HepG2 (cell line): ENCODE measurements around the gene HLA-DRB5. TPM values are rescaled to one million over a fixed set of nuclear protein-coding genes. Genes with fewer than 3 reads are reported as not detected.
A peak's percentile ranks its signal among the peaks of the same experiment; 100 is the strongest.

Source experiments
- ATAC-seq: fragments of 200-7000 bp; cut with Tn5 transposase; 3 replicates; pipeline ENCODE4 v1.9.1; 2020; ENCODE audit warnings: mild to moderate bottlenecking, moderate library complexity
- BruUV-seq: library from RNA; stranded (reverse); fragments of 400-500 nt; replicated peaks from 2 replicates; lab custom pipeline; 2021; lab: Mats Ljungman, UMichigan
- CTCF ChIA-PET: fragments of 300-600 bp; formaldehyde crosslinking; extraction: SDS; loops from one replicate; lab custom pipeline; 2021; ENCODE audit warnings: low total read pairs, inconsistent platforms, low intra/inter-chr PET ratio; lab: Yijun Ruan, JAX
- POLR2A ChIA-PET: fragments of 350-600 bp; sonication (Branson Sonifier 250); formaldehyde crosslinking; loops from one replicate; lab custom pipeline; 2020; ENCODE audit warnings: antibody characterized with exemption, inconsistent platforms; lab: Yijun Ruan, JAX
- DNase-seq: peaks from one replicate; pipeline ENCODE4 v3.0.0-alpha.2; 2015; ENCODE audit warnings: low spot score
- FAIRE-seq: peaks from 3 replicates; lab custom pipeline; 2011; peaks lifted over from hg19 to GRCh38; lab: Jason Lieb, UNC
- H2AFZ ChIP-seq: one replicate; pipeline ENCODE4 v1.6.1; 2011; ENCODE audit warnings: low read length, inconsistent platforms
- H3K27ac ChIP-seq: fragments of 300-600 bp; 3 replicates; pipeline ENCODE4 v1.8.0; 2011; ENCODE audit warnings: mixed run types, mild to moderate bottlenecking, mixed read lengths, low read length, inconsistent platforms; ENCODE audit not compliant: insufficient read depth; ENCODE audit errors: extremely low read length
- H3K27me3 ChIP-seq, 2 experiments: fragments of 200-600 bp in 1 of 2; 2 replicates in 1 of 2; 3 replicates in 1 of 2; pipeline versions ENCODE4 v1.6.0 to v1.8.0; 2011; ENCODE audit warnings: low read length in 2 of 2, mild to moderate bottlenecking in 2 of 2, moderate library complexity in 2 of 2, inconsistent platforms in 1 of 2; ENCODE audit not compliant: insufficient read depth in 2 of 2, control insufficient read depth in 1 of 2
- H3K36me3 ChIP-seq, 2 experiments: fragments of 200-600 bp in 1 of 2; replicated peaks in 1 of 2; 2 replicates in 1 of 2; 3 replicates in 1 of 2; pipeline versions ENCODE4 v1.5.1 to v1.8.0; 2011; ENCODE audit warnings: low read length in 2 of 2, inconsistent platforms in 1 of 2; ENCODE audit not compliant: insufficient read depth in 2 of 2, control insufficient read depth in 1 of 2
- H3K4me1 ChIP-seq: 2 replicates; pipeline ENCODE4 v1.5.1; 2012; ENCODE audit warnings: low read length, inconsistent platforms; ENCODE audit not compliant: insufficient read depth
- H3K4me2 ChIP-seq: 2 replicates; pipeline ENCODE4 v1.6.0; 2011; ENCODE audit warnings: low read depth, low read length, inconsistent platforms
- H3K4me3 ChIP-seq, 3 experiments: fragments of 200-600 bp in 1 of 3; sonication (generic), shearing (Covaris generic) in 1 of 3; replicated peaks in 1 of 3; 2 replicates each; pipeline ENCODE4 v1.5.1; 2011 to 2016; ENCODE audit warnings: low read length in 3 of 3, inconsistent platforms in 2 of 3, low read depth in 2 of 3, mild to moderate bottlenecking in 2 of 3, control low read depth in 1 of 3, mixed read lengths in 1 of 3; ENCODE audit not compliant: insufficient read depth in 1 of 3
- H3K79me2 ChIP-seq: one replicate; pipeline ENCODE4 v1.6.1; 2011; ENCODE audit warnings: low read length, inconsistent platforms; ENCODE audit not compliant: insufficient read depth
- H3K9ac ChIP-seq: 2 replicates; pipeline ENCODE4 v1.6.0; 2011; ENCODE audit warnings: mild to moderate bottlenecking, low read depth, low read length, inconsistent platforms; ENCODE audit not compliant: insufficient read depth
- H3K9me3 ChIP-seq: 2 replicates; pipeline ENCODE4 v1.5.1; 2012; ENCODE audit warnings: mild to moderate bottlenecking, low read length
- H4K20me1 ChIP-seq: 2 replicates; pipeline ENCODE4 v1.6.0; 2011; ENCODE audit warnings: inconsistent platforms, mild to moderate bottlenecking, low read length, moderate library complexity; ENCODE audit not compliant: insufficient read depth
- CBX2 ChIP-seq, 2 experiments: fragments of 200-600 bp in 1 of 2; sonication (generic); formaldehyde crosslinking in 1 of 2; IDR thresholded peaks; 2 replicates each; pipeline versions ENCODE4 v1.7.0 to v1.8.1; 2018 to 2022; ENCODE audit warnings: low read depth in 2 of 2, low read length in 1 of 2, mild to moderate bottlenecking in 1 of 2, missing genetic modification reagents in 1 of 2
- EHMT2 ChIP-seq: fragments of 200-600 bp; sonication (generic); IDR thresholded peaks from 2 replicates; pipeline ENCODE4 v1.7.0; 2017; ENCODE audit warnings: antibody characterized with exemption, low read depth, low read length, borderline replicate concordance
- MEF2D ChIP-seq: sonication (generic); formaldehyde crosslinking; IDR thresholded peaks from 2 replicates; pipeline ENCODE4 v1.5.1; 2020; ENCODE audit warnings: mild to moderate bottlenecking, missing genetic modification reagents
- PHF8 ChIP-seq: sonication (generic); formaldehyde crosslinking; IDR thresholded peaks from 2 replicates; pipeline ENCODE4 v1.5.0; 2020; ENCODE audit warnings: missing genetic modification reagents
- RBAK ChIP-seq: sonication (generic); formaldehyde crosslinking; IDR thresholded peaks from 2 replicates; pipeline ENCODE4 v1.5.1; 2020; ENCODE audit warnings: mild to moderate bottlenecking, missing genetic modification reagents
- STAG1 ChIP-seq: sonication (generic); formaldehyde crosslinking; IDR thresholded peaks from 2 replicates; pipeline ENCODE4 v1.4.0; 2020; ENCODE audit warnings: missing genetic modification reagents
- TBX3 ChIP-seq: fragments of 450-650 bp; IDR thresholded peaks from 2 replicates; pipeline ENCODE4 v1.6.1; 2017; ENCODE audit warnings: antibody characterized with exemption, mild to moderate bottlenecking, inconsistent platforms, borderline replicate concordance
- ZBTB21 ChIP-seq: sonication (generic); formaldehyde crosslinking; IDR thresholded peaks from 2 replicates; pipeline ENCODE4 v1.4.0; 2020; ENCODE audit warnings: missing genetic modification reagents
- ZNF143 ChIP-seq: sonication (generic); formaldehyde crosslinking; IDR thresholded peaks from 2 replicates; pipeline ENCODE4 v1.4.0; 2020; ENCODE audit warnings: missing genetic modification reagents
- WGBS: methylation state at CpG from one replicate; pipeline ENCODE4 v1.1.6; 2017; ENCODE audit warnings: low lambda C conversion rate; 5-methylcytosine and 5-hydroxymethylcytosine counted together
- in situ Hi-C: cut with HindIII; loops from 2 replicates; pipeline ENCODE4 v1.10.0; 2017; ENCODE audit warnings: low pct_unique_long_range_greater_than_20kb; ENCODE audit not compliant: extremely low pct_ligation_motif_present
- intact Hi-C: fragments of 100-400 bp; cut with micrococcal nuclease; formaldehyde crosslinking; loops from one replicate; pipeline ENCODE4 v1.10.0; 2022; ENCODE audit not compliant: unreplicated experiment
- polyA plus RNA-seq, 8 experiments: library from polyadenylated mRNA; depleted of rRNA in 3 of 8; stranded (reverse) in 7 of 8; unstranded in 1 of 8; fragments of >200 nt; fragmentation: Illumina TruSeq in 4 of 8; extraction: Trizol in 4 of 8; gene quantifications; 2 replicates each; pipeline versions ENCODE4 v1.2.1 to v1.2.3, GENCODE V29; 2011 to 2016; ENCODE audit warnings: low read depth in 4 of 8, missing spikeins in 1 of 8, mixed read lengths in 1 of 8; ENCODE audit not compliant: insufficient read depth in 1 of 8
- total RNA-seq, 5 experiments: library from RNA; depleted of rRNA; stranded (reverse); fragments of >200 nt; fragmentation: Illumina TruSeq; extraction: Trizol; gene quantifications; 2 replicates each; pipeline ENCODE4 v1.2.3, GENCODE V29; 2016; ENCODE audit warnings: low read depth in 1 of 5
- TF ChIP-seq, protein P1 (sequence below): sonication (generic); formaldehyde crosslinking; IDR thresholded peaks from 2 replicates; pipeline ENCODE4 v1.8.1; 2023; ENCODE audit warnings: missing genetic modification reagents, inconsistent platforms, borderline replicate concordance
- TF ChIP-seq, protein P2 (sequence below): IDR thresholded peaks from 2 replicates; pipeline ENCODE4 v1.6.1; 2016

The HLA-DRB5 gene
- total and polyA plus RNA-seq, 2 of the 13 experiments (the other 11 are each of a cell fraction or from before 2014, with no cell fraction given) = not detected

DNA sequence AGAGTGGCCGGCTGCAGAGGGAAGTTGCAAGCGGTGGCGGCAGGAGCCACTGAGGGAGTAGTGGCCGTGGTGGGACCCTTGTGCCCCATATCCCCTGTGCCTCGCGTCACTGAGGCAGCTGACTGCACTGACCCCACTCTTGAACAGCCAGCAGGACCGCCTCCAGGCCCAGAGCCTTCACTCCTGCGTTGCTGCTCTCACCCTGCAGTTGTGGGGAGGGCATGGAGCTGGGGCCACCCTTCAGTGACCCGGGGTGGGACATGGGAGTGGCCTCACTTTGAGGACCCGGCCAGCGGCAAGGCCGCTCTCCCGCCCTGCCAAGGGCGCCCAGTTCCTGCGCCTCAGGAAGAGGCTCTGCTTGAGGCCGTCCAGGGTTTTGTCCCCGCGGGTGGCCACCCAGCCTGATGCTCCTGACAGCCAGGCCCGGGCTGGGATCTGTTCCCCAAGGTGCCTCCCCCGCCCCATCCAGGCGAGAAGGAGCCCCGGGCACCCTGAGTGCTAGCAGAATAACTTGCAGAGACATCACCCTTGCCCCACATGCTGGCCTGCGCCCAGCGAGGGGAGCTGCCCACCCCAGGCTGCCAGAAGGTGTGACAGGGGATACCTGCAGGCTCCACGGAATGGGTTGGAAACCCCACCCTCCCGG is 46.0 kb downstream of the HLA-DRB5 start:
- CTCF ChIA-PET = no interaction called here
- peak; percentile 31 for ATAC-seq
- FAIRE-seq = no peak

DNA sequence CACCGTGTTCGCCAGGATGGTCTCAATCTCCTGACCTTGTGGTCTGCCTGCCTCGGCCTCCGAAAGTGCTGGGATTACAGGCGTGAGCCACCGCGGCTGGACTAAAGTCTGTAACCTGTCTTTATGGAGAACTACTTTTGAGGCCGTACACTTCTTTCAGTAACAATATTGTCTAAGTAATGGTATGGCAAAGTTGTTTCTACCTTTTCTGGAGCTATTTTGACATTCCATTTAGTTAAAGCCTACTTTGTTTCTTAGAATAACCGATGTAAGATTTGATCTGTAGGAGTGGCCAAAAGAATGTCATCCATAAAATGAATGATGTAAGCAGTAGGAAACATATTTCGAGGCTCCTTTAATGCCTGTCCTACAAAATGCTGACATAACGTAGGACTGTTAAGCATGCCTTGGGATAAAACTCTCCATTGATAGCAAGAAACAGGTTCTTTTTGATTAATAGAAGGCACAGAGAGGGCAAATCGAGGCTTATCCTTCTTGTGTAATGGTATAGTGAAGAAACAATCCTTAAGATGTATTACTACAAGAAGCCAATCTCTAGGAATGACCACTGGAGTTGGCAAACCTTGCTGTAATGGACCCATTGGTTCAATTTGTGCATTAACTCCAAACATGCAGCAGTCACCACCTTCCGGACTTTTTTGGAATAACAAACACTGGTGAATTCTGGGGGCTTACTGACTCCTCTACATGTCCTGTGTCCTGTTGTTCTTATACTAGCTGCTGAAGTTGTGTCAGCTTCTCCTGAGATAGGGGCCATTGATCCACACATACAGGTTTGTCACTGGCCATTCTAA is 54.5 kb downstream of the HLA-DRB5 start:
- no peak overlapping the region for H2AFZ ChIP-seq
- no peak; the same call in 2 of the 3 replicates for ATAC-seq
- intact Hi-C loops = loop anchor here (5.0 kb wide), 1 partner anchor 58 kb away; no protein-coding TSS in a partner anchor
- BruUV-seq = no TSS peak
- H3K9me3 ChIP-seq = no peaks in the 10 kb centered on the region
- in situ Hi-C loops = loop anchor here (5.0 kb wide), 1 partner anchor 92 kb away; no protein-coding TSS in a partner anchor
- no peaks in the 10 kb centered on the region for H4K20me1 ChIP-seq
- H3K79me2 ChIP-seq = no peaks in the 10 kb centered on the region
- H3K4me3 ChIP-seq = no peak overlapping the region
- no peaks in the 10 kb centered on the region for H3K36me3 ChIP-seq
- DNase-seq = no peak
- H3K4me2 ChIP-seq = no peak overlapping the region
- H3K27me3 ChIP-seq = peaks cover 0 to 3% of the 10 kb centered on the region in 2 experiments; a peak in 1 of 5 replicates
- 50% methylated on average over 13 of the region's 13 CpGs for WGBS
- H3K27ac ChIP-seq = no peak overlapping the region
- no peak overlapping the region for H3K9ac ChIP-seq
- CTCF ChIA-PET = no interaction called here
- no peaks in the 10 kb centered on the region for H3K4me1 ChIP-seq
- POLR2A ChIA-PET = no interaction called here
- FAIRE-seq = peak; percentile 56
- no peak for TF ChIP-seq PHF8
- no peak for TF ChIP-seq EHMT2
- no peak for TF ChIP-seq ZBTB21
- TF ChIP-seq, protein P1, sequence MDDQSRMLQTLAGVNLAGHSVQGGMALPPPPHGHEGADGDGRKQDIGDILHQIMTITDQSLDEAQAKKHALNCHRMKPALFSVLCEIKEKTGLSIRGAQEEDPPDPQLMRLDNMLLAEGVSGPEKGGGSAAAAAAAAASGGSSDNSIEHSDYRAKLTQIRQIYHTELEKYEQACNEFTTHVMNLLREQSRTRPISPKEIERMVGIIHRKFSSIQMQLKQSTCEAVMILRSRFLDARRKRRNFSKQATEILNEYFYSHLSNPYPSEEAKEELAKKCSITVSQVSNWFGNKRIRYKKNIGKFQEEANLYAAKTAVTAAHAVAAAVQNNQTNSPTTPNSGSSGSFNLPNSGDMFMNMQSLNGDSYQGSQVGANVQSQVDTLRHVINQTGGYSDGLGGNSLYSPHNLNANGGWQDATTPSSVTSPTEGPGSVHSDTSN (CRISPR knock-in tag) = no peak
- TF ChIP-seq MEF2D (CRISPR knock-in tag) = no peak
- no peak for TF ChIP-seq TBX3
- no peak for TF ChIP-seq CBX2 (IDR thresholded peaks at IDR 0.05; ENCODE audit: low read depth, low read length)
- TF ChIP-seq CBX2 (CRISPR knock-in tag; IDR thresholded peaks at IDR 0.05; ENCODE audit: low read depth) = no peak
- TF ChIP-seq STAG1 (CRISPR knock-in tag) = peak; percentile 19; the same call in 1 of the 2 replicates

More for the DNA sequence above, 46.0 kb downstream of the HLA-DRB5 start:
- H4K20me1 ChIP-seq = no peaks in the 10 kb centered on the region
- no peak overlapping the region for H3K4me3 ChIP-seq
- TF ChIP-seq, protein P2, sequence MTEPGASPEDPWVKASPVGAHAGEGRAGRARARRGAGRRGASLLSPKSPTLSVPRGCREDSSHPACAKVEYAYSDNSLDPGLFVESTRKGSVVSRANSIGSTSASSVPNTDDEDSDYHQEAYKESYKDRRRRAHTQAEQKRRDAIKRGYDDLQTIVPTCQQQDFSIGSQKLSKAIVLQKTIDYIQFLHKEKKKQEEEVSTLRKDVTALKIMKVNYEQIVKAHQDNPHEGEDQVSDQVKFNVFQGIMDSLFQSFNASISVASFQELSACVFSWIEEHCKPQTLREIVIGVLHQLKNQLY = no peak
- TF ChIP-seq RBAK (CRISPR knock-in tag) = no peak
- TF ChIP-seq ZNF143 (CRISPR knock-in tag) = no peak
- WGBS = 30% methylated on average over 16 of the region's 26 CpGs
- no peaks in the 10 kb centered on the region for H3K4me1 ChIP-seq
- H3K79me2 ChIP-seq = no peaks in the 10 kb centered on the region
- in situ Hi-C loops (no loop called here), intact Hi-C loops (no loop called here)
- no peak for DNase-seq
- H3K36me3 ChIP-seq = no peaks in the 10 kb centered on the region
- no TSS peak for BruUV-seq
- POLR2A ChIA-PET = no interaction called here
- no peak overlapping the region for H3K27ac ChIP-seq
- H3K4me2 ChIP-seq = no peak overlapping the region
- H2AFZ ChIP-seq = no peak overlapping the region
- no peak overlapping the region for H3K9ac ChIP-seq
- H3K27me3 ChIP-seq = peaks cover 0 to 6% of the 10 kb centered on the region in 2 experiments; a peak in 1 of 5 replicates
- H3K9me3 ChIP-seq = no peaks in the 10 kb centered on the region
